GM18951 (cell line): ENCODE data around the gene WSCD1.

Source experiments
- POLR2A ChIP-seq: IDR thresholded peaks from 4 replicates; pipeline ENCODE4 v1.6.1; 2011; ENCODE audit warnings: mild to moderate bottlenecking; ENCODE audit not compliant: insufficient read length, insufficient read depth; ENCODE audit errors: extremely low read depth
- in situ Hi-C: fragments of 300-500 bp; cut with MboI; formaldehyde crosslinking; loops from one replicate; pipeline ENCODE4 v1.12.0; 2022; ENCODE audit warnings: low sequenced_read_pairs, mixed read lengths, inconsistent platforms; ENCODE audit not compliant: unreplicated experiment

Gene WSCD1

GRCh38 chr17:6110088-6110487 is 39.9 kb downstream of the WSCD1 start:
- no peak for TF ChIP-seq POLR2A
- in situ Hi-C loops: no loop called here

GRCh38 chr17:6110592-6110991 is 40.4 kb downstream of the WSCD1 start:
- no peak for TF ChIP-seq POLR2A
- in situ Hi-C loops: no loop called here

DNA sequence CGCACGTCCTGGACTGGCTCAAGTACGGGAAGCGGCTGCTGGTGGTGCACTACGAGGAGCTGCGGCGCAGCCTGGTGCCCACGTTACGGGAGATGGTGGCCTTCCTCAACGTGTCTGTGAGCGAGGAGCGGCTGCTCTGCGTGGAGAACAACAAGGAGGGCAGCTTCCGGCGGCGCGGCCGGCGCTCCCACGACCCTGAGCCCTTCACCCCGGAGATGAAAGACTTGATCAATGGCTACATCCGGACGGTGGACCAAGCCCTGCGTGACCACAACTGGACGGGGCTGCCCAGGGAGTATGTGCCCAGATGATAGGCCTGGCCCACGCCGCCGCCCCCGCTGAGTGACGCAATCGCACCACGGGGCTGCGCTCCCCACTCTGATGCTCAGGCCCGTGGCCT is 50.2 kb downstream of the WSCD1 start:
- no peak for TF ChIP-seq POLR2A
- in situ Hi-C loops: no loop called here

DNA sequence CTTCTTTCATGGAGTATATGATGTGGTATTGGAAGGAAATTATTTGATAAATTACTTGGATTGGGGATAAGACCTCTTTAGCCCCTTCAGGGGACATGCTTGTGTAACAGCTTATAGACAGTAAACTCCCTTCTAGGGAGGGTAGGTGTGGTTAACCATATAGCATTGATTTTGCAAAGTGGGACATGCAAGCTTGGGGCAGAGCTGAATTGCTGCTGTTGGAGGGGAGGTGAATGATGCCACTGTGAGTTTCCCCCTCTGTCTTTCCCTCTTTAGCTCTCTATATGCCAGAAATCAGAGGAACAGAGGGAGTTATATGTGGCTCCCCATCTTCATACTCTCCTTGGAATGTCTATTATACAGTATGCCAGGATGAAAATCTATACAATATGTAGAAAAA is 54.7 kb downstream of the WSCD1 start:
- in situ Hi-C loops: no loop called here
- TF ChIP-seq POLR2A: no peak

- in situ Hi-C loops: no loop called here
- TF ChIP-seq POLR2A: no peak
Observed at GRCh38 chr17:6126768-6127167, 56.6 kb downstream of the WSCD1 start.

GRCh38 chr17:6134721-6135120 is 64.5 kb downstream of the WSCD1 start:
- in situ Hi-C loops: no loop called here
- no peak for TF ChIP-seq POLR2A

GRCh38 chr17:6135236-6135635 is 65.1 kb downstream of the WSCD1 start:
- in situ Hi-C loops: no loop called here
- no peak for TF ChIP-seq POLR2A

DNA sequence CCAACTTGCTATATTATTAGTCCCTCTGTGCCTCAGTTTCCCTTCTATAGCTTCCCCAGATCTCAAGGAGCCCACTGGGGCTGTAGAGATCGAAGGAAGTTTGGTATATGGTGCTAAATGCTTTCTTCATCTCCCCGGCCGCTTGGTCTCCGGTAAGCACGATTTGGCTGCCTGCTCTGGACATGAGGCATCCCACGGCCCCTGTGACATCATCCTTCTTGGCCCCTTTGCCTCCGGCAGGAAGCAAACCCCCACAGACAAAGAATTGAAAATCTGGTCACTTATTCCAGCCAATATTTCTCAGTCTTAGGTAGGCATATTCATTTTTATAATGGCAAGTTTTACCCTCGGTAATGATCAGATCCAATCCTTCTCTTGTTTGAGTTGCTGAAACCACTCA is 65.8 kb downstream of the WSCD1 start:
- TF ChIP-seq POLR2A: no peak
- in situ Hi-C loops: no loop called here

DNA sequence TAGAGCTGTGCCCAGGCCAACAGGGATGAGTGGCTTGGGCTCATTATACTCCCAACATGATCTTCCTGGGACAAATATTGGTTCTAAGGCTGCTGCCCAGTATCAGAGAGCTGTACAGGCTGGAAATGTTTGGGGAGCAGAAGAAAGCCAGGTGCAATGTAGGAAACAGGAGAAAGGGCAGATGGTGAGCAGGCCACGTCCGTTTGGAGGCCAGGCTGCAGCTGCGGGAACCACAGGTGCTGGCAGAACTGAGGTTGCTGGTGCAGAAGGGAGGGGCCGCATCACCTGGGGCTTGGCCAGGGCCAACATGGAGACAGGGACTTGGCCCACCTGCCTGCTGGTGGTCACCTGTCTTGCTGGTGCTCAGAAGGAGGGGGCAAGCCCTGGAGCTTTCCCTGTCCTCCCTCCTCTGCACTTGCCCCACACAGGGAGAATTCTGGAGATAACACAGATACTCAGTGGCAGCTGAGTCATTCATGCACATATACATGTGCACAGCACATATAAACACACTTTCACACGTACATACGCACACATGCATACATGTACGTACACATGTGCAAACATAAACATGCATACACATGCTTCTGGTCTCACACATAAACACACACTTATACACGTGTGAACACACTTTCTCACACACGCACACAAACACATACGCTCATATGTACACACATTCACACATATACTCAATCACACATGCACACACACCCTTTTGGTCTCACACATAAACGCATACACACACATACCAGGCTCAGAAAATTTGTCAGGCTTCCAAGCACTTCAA is 67.7 kb downstream of the WSCD1 start:
- no peak for TF ChIP-seq POLR2A
- in situ Hi-C loops: no loop called here

DNA sequence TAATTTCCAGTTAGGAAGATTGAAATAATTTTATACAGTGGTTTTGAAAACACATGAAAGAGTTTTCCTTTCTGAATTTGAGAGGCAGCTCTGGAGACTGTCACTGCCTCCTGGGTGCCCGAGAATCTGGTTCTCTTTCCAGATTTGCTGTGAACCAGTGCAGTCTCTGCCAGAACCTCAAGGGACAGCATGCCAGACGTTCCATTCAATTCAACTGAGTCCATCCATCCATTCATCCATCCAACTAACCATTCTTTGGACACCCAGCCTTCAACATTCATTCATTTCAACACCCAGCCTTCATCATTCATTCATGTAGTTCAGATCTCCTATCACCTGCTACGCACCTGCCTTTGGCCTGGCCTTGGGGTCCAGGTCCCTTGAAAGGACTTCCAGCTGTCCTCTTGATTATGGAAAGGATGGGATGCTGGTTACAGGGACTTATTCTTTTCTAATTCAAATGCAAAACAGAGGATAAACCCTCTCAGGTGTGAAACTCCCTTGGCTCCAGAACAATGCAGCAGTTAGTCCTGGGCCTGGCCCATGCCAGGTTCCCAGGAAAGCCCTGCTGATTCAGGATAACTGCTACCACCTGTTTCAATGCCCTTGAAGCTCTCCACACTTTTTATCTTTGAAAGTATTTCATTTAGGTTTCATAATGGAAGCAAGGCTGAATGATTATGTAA is 68.7 kb downstream of the WSCD1 start:
- in situ Hi-C loops: no loop called here
- TF ChIP-seq POLR2A: no peak

GRCh38 chr17:6139447-6139832 is 69.3 kb downstream of the WSCD1 start:
- TF ChIP-seq POLR2A: no peak
- in situ Hi-C loops: no loop called here

- in situ Hi-C loops: no loop called here
- no peak for TF ChIP-seq POLR2A
Observed at GRCh38 chr17:6140188-6140587, 70.0 kb downstream of the WSCD1 start.

DNA sequence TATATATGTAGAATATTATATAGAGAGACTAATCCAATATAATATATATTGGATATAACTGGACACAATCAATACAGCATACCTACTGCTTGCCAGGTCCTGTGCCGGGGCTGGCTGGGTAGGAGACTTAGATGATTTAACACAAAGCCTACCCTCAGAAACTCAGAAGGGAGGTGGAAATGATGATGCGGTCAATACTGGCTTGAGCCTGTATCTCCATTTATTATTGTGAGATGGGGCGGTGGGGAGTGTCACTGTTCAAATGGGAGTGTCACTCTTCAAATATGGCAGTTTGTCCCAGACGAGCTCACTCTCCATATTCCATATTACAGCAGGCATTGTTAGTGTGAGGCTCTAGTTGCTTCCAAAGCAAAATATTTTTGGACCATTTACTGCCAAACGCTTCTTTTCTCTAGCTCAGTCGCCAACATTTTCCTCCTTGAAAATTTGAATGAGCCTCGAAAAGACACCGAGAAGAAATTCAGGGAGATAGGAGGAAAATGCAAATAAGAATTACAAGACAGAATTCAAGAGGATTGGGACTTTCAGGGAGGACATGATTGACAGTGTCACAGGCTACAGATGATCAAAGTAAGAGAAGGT is 70.7 kb downstream of the WSCD1 start:
- TF ChIP-seq POLR2A: no peak
- in situ Hi-C loops: no loop called here

DNA sequence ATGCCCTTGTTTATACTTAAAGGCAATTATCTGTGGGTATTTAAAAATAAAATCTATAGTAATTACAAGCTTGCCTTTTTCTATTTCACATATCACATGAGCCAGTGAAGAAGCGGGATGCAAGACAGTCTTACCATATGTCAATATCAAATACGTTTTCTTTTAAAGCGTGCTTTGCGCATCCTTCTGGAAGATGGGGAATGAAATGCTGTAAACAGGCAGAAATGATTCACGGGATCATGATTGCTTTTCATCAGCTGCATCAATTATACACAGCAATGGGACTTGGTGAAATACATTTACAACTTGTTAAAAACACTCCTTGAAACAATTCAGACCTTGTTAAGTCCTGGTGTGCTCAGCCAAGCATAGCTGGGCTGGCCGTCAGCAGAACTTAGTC is 72.5 kb downstream of the WSCD1 start:
- in situ Hi-C loops: no loop called here
- TF ChIP-seq POLR2A: no peak
